Measurements from ENCODE around the gene KIF6.
A peak's percentile ranks its signal among the peaks of the same experiment; 100 is the strongest.

KIF6 gene

GRCh38 chr6:39312912-39313525, 412.2 kb downstream of the KIF6 start:
- H3K27me3 ChIP-seq (ENCODE audit: insufficient read depth, low read depth, severe bottlenecking): no peaks in the 10 kb centered on the region
- DNase-seq: no peak
- peaks cover 9% of the 10 kb centered on the region for H3K9me3 ChIP-seq (ENCODE audit: severe bottlenecking)
- H3K4me3 ChIP-seq (ENCODE audit: low read depth, low read length): no peak overlapping the region
- no peak overlapping the region for H3K27ac ChIP-seq
- no peak for TF ChIP-seq CTCF (IDR thresholded peaks at IDR 0.05; ENCODE audit: low read depth, low read length)
- H3K36me3 ChIP-seq: no peaks in the 10 kb centered on the region

GRCh38 chr6:39310542-39310941, 414.7 kb downstream of the KIF6 start:
- H3K9me3 ChIP-seq (ENCODE audit: severe bottlenecking): peaks cover 9% of the 10 kb centered on the region
- DNase-seq: peak; percentile 58
- no peak overlapping the region for H3K4me3 ChIP-seq (ENCODE audit: low read depth, low read length)
- TF ChIP-seq CTCF (IDR thresholded peaks at IDR 0.05; ENCODE audit: low read depth, low read length): no peak
- H3K27ac ChIP-seq: peak overlapping the region; percentile 2; the same call in 1 of the 2 replicates
- no peaks in the 10 kb centered on the region for H3K36me3 ChIP-seq
- H3K27me3 ChIP-seq (ENCODE audit: insufficient read depth, low read depth, severe bottlenecking): no peaks in the 10 kb centered on the region

GRCh38 chr6:39309942-39310531, 415.2 kb downstream of the KIF6 start:
- no peaks in the 10 kb centered on the region for H3K36me3 ChIP-seq
- H3K4me3 ChIP-seq (ENCODE audit: low read depth, low read length): no peak overlapping the region
- peaks cover 9% of the 10 kb centered on the region for H3K9me3 ChIP-seq (ENCODE audit: severe bottlenecking)
- peak; percentile 99 for TF ChIP-seq CTCF (IDR thresholded peaks at IDR 0.05; ENCODE audit: low read depth, low read length)
- H3K27me3 ChIP-seq (ENCODE audit: insufficient read depth, low read depth, severe bottlenecking): no peaks in the 10 kb centered on the region
- H3K27ac ChIP-seq: peak overlapping the region; percentile 2; the same call in 1 of the 2 replicates
- peak; percentile 94 for DNase-seq

- TF ChIP-seq CTCF (IDR thresholded peaks at IDR 0.05; ENCODE audit: low read depth, low read length): no peak
- Histone ChIP-seq H3K27me3 (ENCODE audit: insufficient read depth, low read depth, severe bottlenecking) (no peaks in the 10 kb centered on the region), H3K36me3 (no peaks in the 10 kb centered on the region), H3K27ac (no peak overlapping the region), H3K9me3 (ENCODE audit: severe bottlenecking) (no peaks in the 10 kb centered on the region), H3K4me3 (ENCODE audit: low read depth, low read length) (no peak overlapping the region)
- no peak for DNase-seq
Measured at GRCh38 chr6:39307462-39307861, 417.7 kb downstream of the KIF6 start.

- no peak for DNase-seq
- no peaks in the 10 kb centered on the region for H3K9me3 ChIP-seq (ENCODE audit: severe bottlenecking)
- H3K27ac ChIP-seq: no peak overlapping the region
- no peaks in the 10 kb centered on the region for H3K36me3 ChIP-seq
- TF ChIP-seq CTCF (IDR thresholded peaks at IDR 0.05; ENCODE audit: low read depth, low read length): no peak
- H3K27me3 ChIP-seq (ENCODE audit: insufficient read depth, low read depth, severe bottlenecking): no peaks in the 10 kb centered on the region
- H3K4me3 ChIP-seq (ENCODE audit: low read depth, low read length): no peak overlapping the region
Measured at GRCh38 chr6:39304951-39305350, 420.3 kb downstream of the KIF6 start.
